ENCODE measurements around the gene MAGEC1.
"Not testable (repeated sequence)": the region's sequence is repeated elsewhere in the genome, so short reads cannot be mapped to it uniquely, and the experiment has no call there.

The MAGEC1 gene

GRCh38 chrX:141903400-141904155 lies at the start of gene MAGEC1:
TSS of gene MAGEC1 (plus strand) at chrX:141903894. CDS start at chrX:141905073, 1,179 bp downstream.
- DNase-seq (ENCODE audit: low read depth, low spot score), result no peak

GRCh38 chrX:141857479-141857878 lies 46.2 kb upstream of the MAGEC1 start:
- no peak for DNase-seq (ENCODE audit: low read depth, low spot score)

GRCh38 chrX:141879616-141880015 lies 24.1 kb upstream of the MAGEC1 start:
- no peak for DNase-seq (ENCODE audit: low read depth, low spot score)

GRCh38 chrX:141888811-141889210 lies 14.9 kb upstream of the MAGEC1 start:
- DNase-seq (ENCODE audit: low read depth, low spot score), result not testable (repeated sequence)

- no peak for DNase-seq (ENCODE audit: low read depth, low spot score)
Observed at GRCh38 chrX:141894733-141895132, 9.0 kb upstream of the MAGEC1 start.

GRCh38 chrX:141897690-141898089 lies 6.0 kb upstream of the MAGEC1 start:
- no peak for DNase-seq (ENCODE audit: low read depth, low spot score)

GRCh38 chrX:141902366-141902765 lies 1.3 kb upstream of the MAGEC1 start:
- no peak for DNase-seq (ENCODE audit: low read depth, low spot score)

GRCh38 chrX:141904262-141904661 lies 568 bp downstream of the MAGEC1 start:
- DNase-seq (ENCODE audit: low read depth, low spot score), result no peak

- no peak for DNase-seq (ENCODE audit: low read depth, low spot score)
Observed at GRCh38 chrX:141917801-141918200, 14.1 kb downstream of the MAGEC1 start.

GRCh38 chrX:141924293-141924692 lies 20.6 kb downstream of the MAGEC1 start:
- DNase-seq (ENCODE audit: low read depth, low spot score), result no peak

GRCh38 chrX:141928432-141928831 lies 24.7 kb downstream of the MAGEC1 start:
- no peak for DNase-seq (ENCODE audit: low read depth, low spot score)

- no peak for DNase-seq (ENCODE audit: low read depth, low spot score)
Observed at GRCh38 chrX:141934059-141934641, 30.5 kb downstream of the MAGEC1 start.

GRCh38 chrX:141935645-141936044 lies 32.0 kb downstream of the MAGEC1 start:
- DNase-seq (ENCODE audit: low read depth, low spot score), result no peak

- DNase-seq (ENCODE audit: low read depth, low spot score), result no peak
Observed at GRCh38 chrX:141936080-141936479, 32.4 kb downstream of the MAGEC1 start.

- no peak for DNase-seq (ENCODE audit: low read depth, low spot score)
Observed at GRCh38 chrX:141941234-141941633, 37.5 kb downstream of the MAGEC1 start.

- no peak for DNase-seq (ENCODE audit: low read depth, low spot score)
Observed at GRCh38 chrX:141945426-141945825, 41.7 kb downstream of the MAGEC1 start.

GRCh38 chrX:141947350-141947749 lies 43.7 kb downstream of the MAGEC1 start:
- no peak for DNase-seq (ENCODE audit: low read depth, low spot score)

GRCh38 chrX:141952603-141953002 lies 48.9 kb downstream of the MAGEC1 start:
- no peak for DNase-seq (ENCODE audit: low read depth, low spot score)

- no peak for DNase-seq (ENCODE audit: low read depth, low spot score)
Observed at GRCh38 chrX:141958675-141959074, 55.0 kb downstream of the MAGEC1 start.

Measured in brain pericyte (primary cell).